Measurements from ENCODE around the gene KIAA0930.

KIAA0930 gene

GRCh38 chr22:45163099-45163450, 77.6 kb downstream of the KIAA0930 start:
- H3K36me3 ChIP-seq (ENCODE audit: insufficient read depth, low read length), result peaks cover 25% of the 10 kb centered on the region
- H3K9me2 ChIP-seq (ENCODE audit: low read depth, low read length), result no peaks in the 10 kb centered on the region
- H3K4me1 ChIP-seq (ENCODE audit: insufficient read depth, low read length, severe bottlenecking), result peaks cover 51% of the 10 kb centered on the region
- H3K4me3 ChIP-seq (ENCODE audit: low read depth, low read length, poor library complexity, severe bottlenecking), result peak overlapping the region; percentile 86
- no peaks in the 10 kb centered on the region for H3F3A ChIP-seq (ENCODE audit: insufficient read depth, low read length)
- no peak for TF ChIP-seq EZH2 (IDR thresholded peaks at IDR 0.05; ENCODE audit: borderline replicate concordance, low read length)
- TF ChIP-seq CTCF (IDR thresholded peaks at IDR 0.05; ENCODE audit: low read length), result no peak
- peak overlapping the region; percentile 89 for H3K9ac ChIP-seq (ENCODE audit: low read length)
- no peaks in the 10 kb centered on the region for H3K9me3 ChIP-seq (ENCODE audit: low read length)
- H2AFZ ChIP-seq (ENCODE audit: low read length), result no peak overlapping the region
- no peaks in the 10 kb centered on the region for H3K27me3 ChIP-seq (ENCODE audit: insufficient read depth, low read length)
- H4K20me1 ChIP-seq (ENCODE audit: insufficient read depth, low read length), result no peaks in the 10 kb centered on the region
- peak overlapping the region; percentile 30 for H3K27ac ChIP-seq (ENCODE audit: low read depth, low read length, poor library complexity, severe bottlenecking)
- H3K4me2 ChIP-seq (ENCODE audit: low read length), result peak overlapping the region; percentile 77
- peaks cover 62% of the 10 kb centered on the region for H3K79me2 ChIP-seq (ENCODE audit: insufficient read depth, low read length)

GRCh38 chr22:45162531-45162930, 78.2 kb downstream of the KIAA0930 start:
- Histone ChIP-seq H3K36me3 (ENCODE audit: insufficient read depth, low read length) (peaks cover 25% of the 10 kb centered on the region), H2AFZ (ENCODE audit: low read length) (no peak overlapping the region), H3F3A (ENCODE audit: insufficient read depth, low read length) (no peaks in the 10 kb centered on the region), H3K27me3 (ENCODE audit: insufficient read depth, low read length) (no peaks in the 10 kb centered on the region), H3K79me2 (ENCODE audit: insufficient read depth, low read length) (peaks cover 57% of the 10 kb centered on the region), H3K4me1 (ENCODE audit: insufficient read depth, low read length, severe bottlenecking) (peaks cover 51% of the 10 kb centered on the region), H3K27ac (ENCODE audit: low read depth, low read length, poor library complexity, severe bottlenecking) (no peak overlapping the region), H3K9me3 (ENCODE audit: low read length) (no peaks in the 10 kb centered on the region), H3K9me2 (ENCODE audit: low read depth, low read length) (no peaks in the 10 kb centered on the region), H3K9ac (ENCODE audit: low read length) (peak overlapping the region; percentile 89), H4K20me1 (ENCODE audit: insufficient read depth, low read length) (no peaks in the 10 kb centered on the region), H3K4me3 (ENCODE audit: low read depth, low read length, poor library complexity, severe bottlenecking) (peak overlapping the region; percentile 86), H3K4me2 (ENCODE audit: low read length) (peak overlapping the region; percentile 77)
- TF ChIP-seq EZH2 (IDR thresholded peaks at IDR 0.05; ENCODE audit: borderline replicate concordance, low read length), result no peak
- TF ChIP-seq CTCF (IDR thresholded peaks at IDR 0.05; ENCODE audit: low read length), result no peak

GRCh38 chr22:45159652-45160462, 80.8 kb downstream of the KIAA0930 start:
- Histone ChIP-seq H3K27me3 (ENCODE audit: insufficient read depth, low read length) (no peaks in the 10 kb centered on the region), H3K4me3 (ENCODE audit: low read depth, low read length, poor library complexity, severe bottlenecking) (no peak overlapping the region), H3K9me3 (ENCODE audit: low read length) (no peaks in the 10 kb centered on the region), H3K36me3 (ENCODE audit: insufficient read depth, low read length) (peaks cover 11% of the 10 kb centered on the region; the same call in 1 of the 2 replicates), H3K27ac (ENCODE audit: low read depth, low read length, poor library complexity, severe bottlenecking) (no peak overlapping the region), H4K20me1 (ENCODE audit: insufficient read depth, low read length) (no peaks in the 10 kb centered on the region), H3F3A (ENCODE audit: insufficient read depth, low read length) (no peaks in the 10 kb centered on the region), H3K9me2 (ENCODE audit: low read depth, low read length) (no peaks in the 10 kb centered on the region), H3K9ac (ENCODE audit: low read length) (no peak overlapping the region), H2AFZ (ENCODE audit: low read length) (no peak overlapping the region), H3K4me2 (ENCODE audit: low read length) (no peak overlapping the region), H3K79me2 (ENCODE audit: insufficient read depth, low read length) (peaks cover 31% of the 10 kb centered on the region), H3K4me1 (ENCODE audit: insufficient read depth, low read length, severe bottlenecking) (peaks cover 29% of the 10 kb centered on the region)
- TF ChIP-seq EZH2 (IDR thresholded peaks at IDR 0.05; ENCODE audit: borderline replicate concordance, low read length), result no peak
- no peak for TF ChIP-seq CTCF (IDR thresholded peaks at IDR 0.05; ENCODE audit: low read length)
